ENCODE data around the gene PQBP1. TPM values are rescaled to one million over a fixed set of nuclear protein-coding genes. Genes with fewer than 3 reads are reported as not detected.

PQBP1 gene
- total RNA-seq, 2 donors from 2014 or later: 37.1 to 76.6 TPM

DNA sequence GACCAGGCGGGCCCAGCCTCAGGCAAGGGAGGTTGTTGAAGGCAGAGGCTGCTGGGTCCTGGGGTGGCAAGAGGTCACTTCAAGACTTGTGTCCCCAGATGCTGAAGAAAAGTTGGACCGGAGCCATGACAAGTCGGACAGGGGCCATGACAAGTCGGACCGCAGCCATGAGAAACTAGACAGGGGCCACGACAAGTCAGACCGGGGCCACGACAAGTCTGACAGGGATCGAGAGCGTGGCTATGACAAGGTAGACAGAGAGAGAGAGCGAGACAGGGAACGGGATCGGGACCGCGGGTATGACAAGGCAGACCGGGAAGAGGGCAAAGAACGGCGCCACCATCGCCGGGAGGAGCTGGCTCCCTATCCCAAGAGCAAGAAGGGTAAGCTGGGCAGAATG lies 4.4 kb downstream of the PQBP1 start:
- no peak for DNase-seq (ENCODE audit: low spot score)
- TF ChIP-seq, protein P1, sequence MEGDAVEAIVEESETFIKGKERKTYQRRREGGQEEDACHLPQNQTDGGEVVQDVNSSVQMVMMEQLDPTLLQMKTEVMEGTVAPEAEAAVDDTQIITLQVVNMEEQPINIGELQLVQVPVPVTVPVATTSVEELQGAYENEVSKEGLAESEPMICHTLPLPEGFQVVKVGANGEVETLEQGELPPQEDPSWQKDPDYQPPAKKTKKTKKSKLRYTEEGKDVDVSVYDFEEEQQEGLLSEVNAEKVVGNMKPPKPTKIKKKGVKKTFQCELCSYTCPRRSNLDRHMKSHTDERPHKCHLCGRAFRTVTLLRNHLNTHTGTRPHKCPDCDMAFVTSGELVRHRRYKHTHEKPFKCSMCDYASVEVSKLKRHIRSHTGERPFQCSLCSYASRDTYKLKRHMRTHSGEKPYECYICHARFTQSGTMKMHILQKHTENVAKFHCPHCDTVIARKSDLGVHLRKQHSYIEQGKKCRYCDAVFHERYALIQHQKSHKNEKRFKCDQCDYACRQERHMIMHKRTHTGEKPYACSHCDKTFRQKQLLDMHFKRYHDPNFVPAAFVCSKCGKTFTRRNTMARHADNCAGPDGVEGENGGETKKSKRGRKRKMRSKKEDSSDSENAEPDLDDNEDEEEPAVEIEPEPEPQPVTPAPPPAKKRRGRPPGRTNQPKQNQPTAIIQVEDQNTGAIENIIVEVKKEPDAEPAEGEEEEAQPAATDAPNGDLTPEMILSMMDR (IDR thresholded peaks at IDR 0.05): no peak
- TF ChIP-seq POLR2A (IDR thresholded peaks at IDR 0.05): no peak
- TF ChIP-seq POLR2AphosphoS5 (IDR thresholded peaks at IDR 0.05): no peak
- intact Hi-C loops (cut with DNase I): no loop called here
- Histone ChIP-seq H3K4me3 (no peak overlapping the region), H3K36me3 (no peaks in the 10 kb centered on the region), H3K9me3 (no peaks in the 10 kb centered on the region), H3K27me3 (replicated peaks; ENCODE audit: insufficient read depth) (no peaks in the 10 kb centered on the region), H3K27ac (no peak overlapping the region), H3K4me1 (replicated peaks) (no peaks in the 10 kb centered on the region)
- WGBS: 83% methylated on average over 20 of the region's 20 CpGs

DNA sequence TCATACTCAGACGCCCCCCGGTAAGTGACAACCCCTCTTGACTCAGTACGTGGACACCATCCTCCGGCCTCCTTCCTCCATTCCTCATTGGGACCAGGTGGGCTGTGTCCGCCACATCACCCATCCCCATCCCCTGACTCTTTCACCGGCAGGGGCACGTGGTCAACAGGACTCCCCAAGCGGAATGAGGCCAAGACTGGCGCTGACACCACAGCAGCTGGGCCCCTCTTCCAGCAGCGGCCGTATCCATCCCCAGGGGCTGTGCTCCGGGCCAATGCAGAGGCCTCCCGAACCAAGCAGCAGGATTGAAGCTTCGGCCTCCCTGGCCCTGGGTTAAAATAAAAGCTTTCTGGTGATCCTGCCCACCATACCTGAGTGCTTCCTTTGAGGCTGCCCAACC lies 5.0 kb downstream of the PQBP1 start:
- Histone ChIP-seq H3K9me3 (no peaks in the 10 kb centered on the region), H3K36me3 (no peaks in the 10 kb centered on the region), H3K27ac (no peak overlapping the region), H3K4me1 (replicated peaks) (no peaks in the 10 kb centered on the region), H3K4me3 (no peak overlapping the region), H3K27me3 (replicated peaks; ENCODE audit: insufficient read depth) (no peaks in the 10 kb centered on the region)
- TF ChIP-seq, protein P1 (IDR thresholded peaks at IDR 0.05): no peak
- no peak for DNase-seq (ENCODE audit: low spot score)
- WGBS: 77% methylated on average over 14 of the region's 14 CpGs
- intact Hi-C loops (cut with DNase I): no loop called here

DNA sequence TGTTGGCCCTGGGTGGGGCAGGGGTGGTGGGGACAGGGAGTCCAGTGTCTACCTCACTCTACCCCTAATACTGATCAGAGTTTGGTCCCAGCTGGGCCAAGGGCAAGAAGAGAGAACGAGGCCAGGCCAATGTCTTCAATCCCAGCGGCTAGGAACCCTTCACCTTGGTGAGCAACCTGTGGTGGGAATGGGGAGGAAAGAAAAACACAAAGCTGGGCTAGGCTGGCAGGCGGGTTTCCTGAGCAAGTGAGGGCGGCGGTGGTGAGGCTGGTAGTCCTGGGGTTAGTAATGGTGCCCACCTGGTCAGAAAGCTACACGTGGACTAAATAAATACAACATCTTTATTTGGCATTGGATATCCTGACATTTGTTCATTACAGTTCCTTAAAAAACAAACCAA lies 5.6 kb downstream of the PQBP1 start:
- Histone ChIP-seq H3K4me1 (replicated peaks) (no peaks in the 10 kb centered on the region), H3K9me3 (no peaks in the 10 kb centered on the region), H3K27me3 (replicated peaks; ENCODE audit: insufficient read depth) (no peaks in the 10 kb centered on the region), H3K27ac (no peak overlapping the region), H3K4me3 (no peak overlapping the region), H3K36me3 (no peaks in the 10 kb centered on the region)
- WGBS: 68% methylated on average over 5 of the region's 6 CpGs
- TF ChIP-seq POLR2AphosphoS5 (IDR thresholded peaks at IDR 0.05) (no peak), POLR2A (IDR thresholded peaks at IDR 0.05) (no peak)
- TF ChIP-seq, protein P1 (IDR thresholded peaks at IDR 0.05): no peak
- intact Hi-C loops (cut with DNase I): no loop called here
- DNase-seq (ENCODE audit: low spot score): no peak

DNA sequence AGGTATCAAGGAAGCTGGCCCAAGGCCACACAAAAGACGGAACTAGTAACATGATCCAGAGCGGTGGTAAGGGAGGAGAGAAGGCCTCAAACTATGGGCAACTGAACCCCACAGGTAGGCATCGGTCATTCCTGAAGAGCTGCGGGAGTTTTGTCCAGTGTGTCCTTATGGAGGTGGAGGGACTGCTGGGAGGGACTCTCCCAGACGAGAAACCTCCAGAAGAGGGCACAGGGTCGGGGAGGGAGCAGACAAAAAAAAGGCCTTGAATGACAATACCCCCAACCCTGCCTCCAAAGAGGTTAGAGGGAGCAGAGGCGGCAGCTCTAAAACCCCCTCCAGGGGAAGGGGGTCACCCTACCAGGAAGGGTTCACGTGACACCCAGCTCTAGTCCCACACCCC lies 6.5 kb downstream of the PQBP1 start:
- WGBS: 73% methylated on average over 8 of the region's 8 CpGs
- no peaks in the 10 kb centered on the region for H3K36me3 ChIP-seq

DNA sequence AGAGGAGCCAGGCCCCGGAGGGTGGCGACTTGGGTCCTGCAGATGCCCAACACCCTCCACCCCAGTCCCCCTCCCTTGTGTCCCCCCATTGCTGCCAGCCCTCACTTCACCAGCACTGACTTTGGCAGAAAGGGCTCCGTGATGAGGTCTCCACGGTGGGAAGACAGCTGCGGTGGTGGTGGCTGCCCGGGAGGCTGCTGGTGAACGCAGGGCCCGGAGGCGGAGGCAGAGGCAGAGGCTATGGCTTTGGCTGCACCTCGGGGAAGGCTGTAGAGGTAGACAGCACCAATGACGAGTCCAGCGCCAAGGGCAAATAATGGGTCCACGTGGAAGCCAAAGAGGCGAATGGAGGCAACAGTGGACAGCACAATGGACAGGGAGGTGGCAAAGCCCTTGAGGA lies 6.9 kb downstream of the PQBP1 start:
- Histone ChIP-seq H3K36me3 (no peaks in the 10 kb centered on the region), H3K27me3 (replicated peaks; ENCODE audit: insufficient read depth) (no peaks in the 10 kb centered on the region), H3K27ac (no peak overlapping the region), H3K4me3 (no peak overlapping the region), H3K4me1 (replicated peaks) (no peaks in the 10 kb centered on the region), H3K9me3 (no peaks in the 10 kb centered on the region)
- WGBS: 86% methylated on average over 12 of the region's 14 CpGs
- no peak for DNase-seq (ENCODE audit: low spot score)
- TF ChIP-seq POLR2A (IDR thresholded peaks at IDR 0.05): no peak
- TF ChIP-seq POLR2AphosphoS5 (IDR thresholded peaks at IDR 0.05): no peak
- TF ChIP-seq, protein P1 (IDR thresholded peaks at IDR 0.05): no peak
- intact Hi-C loops (cut with DNase I): no loop called here

More for the DNA sequence above, 6.5 kb downstream of the PQBP1 start:
- H3K4me1 ChIP-seq (replicated peaks): no peaks in the 10 kb centered on the region
- TF ChIP-seq POLR2AphosphoS5 (IDR thresholded peaks at IDR 0.05) (no peak), POLR2A (IDR thresholded peaks at IDR 0.05) (no peak)
- TF ChIP-seq, protein P1 (IDR thresholded peaks at IDR 0.05): no peak
- H3K27me3 ChIP-seq (replicated peaks; ENCODE audit: insufficient read depth): no peaks in the 10 kb centered on the region
- no peak for DNase-seq (ENCODE audit: low spot score)
- intact Hi-C loops (cut with DNase I): no loop called here
- H3K4me3 ChIP-seq: no peak overlapping the region
- H3K9me3 ChIP-seq: no peaks in the 10 kb centered on the region
- H3K27ac ChIP-seq: no peak overlapping the region

Measured in prostate gland (tissue), 2 donors.